ENCODE results near the gene MAS1L. TPM values are rescaled to one million over a fixed set of nuclear protein-coding genes. Genes with fewer than 3 reads are reported as not detected.
A peak's percentile ranks its signal among the peaks of the same experiment; 100 is the strongest.
"Not testable (repeated sequence)": the region's sequence is repeated elsewhere in the genome, so short reads cannot be mapped to it uniquely, and the experiment has no call there.

Gene MAS1L
- total and polyA plus RNA-seq, 3 donors from 2014 or later = not detected

GRCh38 chr6:29442719-29443118 lies 45.0 kb downstream of the MAS1L start:
- Histone ChIP-seq H3K27me3 (no peaks in the 10 kb centered on the region), H3K36me3 (ENCODE audit: low read depth, missing control alignments) (no peaks in the 10 kb centered on the region), H3K4me3 (no peak overlapping the region), H3K4me1 (no peaks in the 10 kb centered on the region), H3K27ac (no peak overlapping the region), H3K9me3 (no peaks in the 10 kb centered on the region)
- 86 to 91% methylated on average over 1 of the region's 1 CpG for WGBS, 2 donors
- TF ChIP-seq CTCF (IDR thresholded peaks at IDR 0.05) (no peak), POLR2A (IDR thresholded peaks at IDR 0.05) (no peak)
- no peak for DNase-seq
- intact Hi-C loops (cut with DNase I; ENCODE audit: low total_unique reads) = no loop called here

- H3K4me1 ChIP-seq = no peaks in the 10 kb centered on the region
- no peaks in the 10 kb centered on the region for H3K9me3 ChIP-seq
- H3K4me3 ChIP-seq = no peak within 1 kb of the TSS
- H3K27ac ChIP-seq = no peak within 1 kb of the TSS
- no peaks in the 10 kb centered on the region for H3K36me3 ChIP-seq (ENCODE audit: low read depth, missing control alignments)
- intact Hi-C loops (cut with DNase I; ENCODE audit: low total_unique reads) = no loop called here
- TF ChIP-seq CTCF (IDR thresholded peaks at IDR 0.05) = no peak
- TF ChIP-seq POLR2A (IDR thresholded peaks at IDR 0.05) = no peak
- no peaks in the 10 kb centered on the region for H3K27me3 ChIP-seq
- no peak for DNase-seq
These were observed 48.8 kb downstream of the MAS1L start, which contains the start of gene OR10C1 for GRCh38 chr6:29439006-29439405. OR10C1 (plus strand) TSS chr6:29439306; CDS start chr6:29440016, 710 bp downstream.

- H3K9me3 ChIP-seq; H3K4me1 ChIP-seq; H3K4me3 ChIP-seq; H3K27me3 ChIP-seq; H3K36me3 ChIP-seq (ENCODE audit: low read depth, missing control alignments); intact Hi-C loops (cut with DNase I; ENCODE audit: low total_unique reads); H3K27ac ChIP-seq: not testable (repeated sequence)
- peak; percentile 21 for DNase-seq
- WGBS, 2 donors = 34 to 64% methylated on average over 18 of the region's 18 CpGs
These were observed 51.0 kb downstream of the MAS1L start for GRCh38 chr6:29436730-29437129.

Other genes starting within 250 kb of the MAS1L start
- under 1 TPM; 0.08 to 0.19 TPM for gene OR14J1, start 186.3 kb downstream of the MAS1L start, total RNA-seq
- not detected for gene OR14J1, start 186.3 kb downstream of the MAS1L start, polyA plus RNA-seq (ENCODE audit: insufficient read depth, low read depth, low replicate concordance)
- gene OR5V1, start 119.1 kb downstream of the MAS1L start, total RNA-seq = 1 to 10 TPM in 1 of 2 donors, not detected in 1; 1.4 TPM
- 0.53 TPM for gene OR5V1, start 119.1 kb downstream of the MAS1L start, polyA plus RNA-seq (ENCODE audit: insufficient read depth, low read depth, low replicate concordance)
- under 1 TPM; 0.16 to 0.19 TPM for gene OR12D3, start 112.7 kb downstream of the MAS1L start, total RNA-seq
- not detected for gene OR12D3, start 112.7 kb downstream of the MAS1L start, polyA plus RNA-seq (ENCODE audit: insufficient read depth, low read depth, low replicate concordance)
- gene OR12D2, start 92.3 kb downstream of the MAS1L start, total RNA-seq = under 1 TPM; 0.24 to 0.56 TPM
- not detected for gene OR12D2, start 92.3 kb downstream of the MAS1L start, polyA plus RNA-seq (ENCODE audit: insufficient read depth, low read depth, low replicate concordance)
- gene OR12D1, start 73.0 kb downstream of the MAS1L start, total RNA-seq = not detected
- not detected for gene OR12D1, start 73.0 kb downstream of the MAS1L start, polyA plus RNA-seq (ENCODE audit: insufficient read depth, low read depth, low replicate concordance)
- under 1 TPM in 1 of 2 donors, not detected in 1; 0.31 TPM for gene OR10C1, start 48.6 kb downstream of the MAS1L start, total RNA-seq
- gene OR10C1, start 48.6 kb downstream of the MAS1L start, polyA plus RNA-seq (ENCODE audit: insufficient read depth, low read depth, low replicate concordance) = not detected
- gene OR11A1, start 30.9 kb downstream of the MAS1L start, total RNA-seq = under 1 TPM; 0.19 to 0.71 TPM
- 0.13 TPM for gene OR11A1, start 30.9 kb downstream of the MAS1L start, polyA plus RNA-seq (ENCODE audit: insufficient read depth, low read depth, low replicate concordance)
- gene OR2H1, start 30.8 kb downstream of the MAS1L start, total RNA-seq = 10 to 100 TPM in 1 of 2 donors, 1 to 10 TPM in 1; 7.5 to 16.9 TPM
- 18.8 TPM for gene OR2H1, start 30.8 kb downstream of the MAS1L start, polyA plus RNA-seq (ENCODE audit: insufficient read depth, low read depth, low replicate concordance)
- gene UBD, start 71.8 kb upstream of the MAS1L start, total RNA-seq = under 1 TPM in 1 of 2 donors, not detected in 1; 0.25 TPM
- gene UBD, start 71.8 kb upstream of the MAS1L start, polyA plus RNA-seq (ENCODE audit: insufficient read depth, low read depth, low replicate concordance) = 8.0 TPM
- under 1 TPM; 0.25 to 0.63 TPM for gene OR2H2, start 97.2 kb upstream of the MAS1L start, total RNA-seq
- 3.7 TPM for gene OR2H2, start 97.2 kb upstream of the MAS1L start, polyA plus RNA-seq (ENCODE audit: insufficient read depth, low read depth, low replicate concordance)
- gene GABBR1, start 145.2 kb upstream of the MAS1L start, total RNA-seq = 10 to 100 TPM; 26.2 to 29.9 TPM
- 16.8 TPM for gene GABBR1, start 145.2 kb upstream of the MAS1L start, polyA plus RNA-seq (ENCODE audit: insufficient read depth, low read depth, low replicate concordance)
- under 1 TPM in 1 of 2 donors, not detected in 1; 0.19 TPM for gene MOG, start 169.1 kb upstream of the MAS1L start, total RNA-seq
- 0.36 TPM for gene MOG, start 169.1 kb upstream of the MAS1L start, polyA plus RNA-seq (ENCODE audit: insufficient read depth, low read depth, low replicate concordance)
- gene ZFP57, start 193.2 kb upstream of the MAS1L start, total RNA-seq = 1 to 10 TPM; 1.4 to 1.6 TPM
- gene ZFP57, start 193.2 kb upstream of the MAS1L start, polyA plus RNA-seq (ENCODE audit: insufficient read depth, low read depth, low replicate concordance) = 0.91 TPM
- 10 to 100 TPM; 25.3 to 28.1 TPM for gene HLA-F, start 235.5 kb upstream of the MAS1L start, total RNA-seq
- gene HLA-F, start 235.5 kb upstream of the MAS1L start, polyA plus RNA-seq (ENCODE audit: insufficient read depth, low read depth, low replicate concordance) = 51.1 TPM